Measurements from ENCODE around the gene CCDC102A.

The CCDC102A gene

DNA sequence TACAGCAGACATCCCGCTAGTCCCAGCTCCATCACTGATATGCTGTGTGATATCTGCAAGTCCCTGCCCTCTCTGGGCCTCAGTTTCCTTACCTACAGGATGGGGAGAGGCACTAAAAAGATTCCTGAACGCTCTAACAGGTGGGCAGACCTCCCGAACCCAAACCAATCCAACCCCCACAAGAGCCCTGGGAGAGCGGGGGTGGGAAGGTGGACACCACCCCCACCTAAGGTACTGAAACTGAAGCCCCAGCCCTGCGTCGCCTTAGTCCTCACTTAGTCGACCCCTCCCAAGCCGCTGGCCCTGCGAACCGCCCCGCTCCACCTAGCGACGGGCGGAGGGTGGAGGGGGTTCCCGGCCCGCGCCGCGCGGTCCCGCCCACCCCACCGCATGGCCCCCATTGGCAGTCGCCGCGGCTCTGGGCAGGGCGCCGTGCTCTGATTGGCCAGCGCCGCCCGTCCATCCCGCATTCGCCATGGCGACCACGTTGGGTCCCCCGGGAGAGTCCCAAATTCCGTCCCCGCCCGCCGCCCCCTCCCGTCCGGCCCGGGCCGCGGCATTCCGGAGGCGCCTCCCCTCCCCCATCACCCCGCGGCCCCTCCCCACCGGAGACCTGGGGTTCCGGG lies 578 bp downstream of the CCDC102A start:
- no peak for DNase-seq

- DNase-seq = no peak
Measured at GRCh38 chr16:57534881-57535658, 1.3 kb downstream of the CCDC102A start.

DNA sequence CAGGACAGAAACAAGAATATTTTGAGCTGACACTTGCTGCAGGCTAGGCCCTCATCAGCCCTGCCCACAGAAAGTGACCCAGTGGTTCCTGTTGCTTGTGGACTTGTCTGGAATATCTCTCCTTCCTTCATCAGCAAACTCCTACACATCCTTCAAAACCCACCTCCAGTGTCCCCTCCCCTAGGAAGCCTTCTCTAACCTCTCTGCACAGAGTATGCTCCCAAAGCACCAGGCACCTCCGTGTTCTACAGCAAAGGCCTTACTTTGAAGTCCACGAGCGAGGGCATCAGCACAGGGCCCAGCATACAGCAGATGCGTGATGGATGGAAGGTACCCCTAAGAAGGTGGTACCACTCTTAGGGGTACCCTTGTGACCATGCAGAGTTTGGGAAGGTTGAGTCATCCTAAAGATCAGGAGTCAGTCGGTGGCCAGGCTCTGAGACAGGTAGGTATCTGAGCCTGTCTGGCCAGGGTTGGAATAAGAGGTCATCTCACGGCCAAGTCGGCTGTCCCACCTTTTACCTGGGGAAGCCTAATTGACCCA lies 2.0 kb downstream of the CCDC102A start:
- DNase-seq = no peak

GRCh38 chr16:57533431-57534336 lies 2.7 kb downstream of the CCDC102A start:
- no peak for DNase-seq

GRCh38 chr16:57532266-57532625 lies 4.1 kb downstream of the CCDC102A start:
- DNase-seq = no peak

GRCh38 chr16:57531635-57532265 lies 4.6 kb downstream of the CCDC102A start:
- DNase-seq = no peak

GRCh38 chr16:57531253-57531575 lies 5.2 kb downstream of the CCDC102A start:
- no peak for DNase-seq

DNA sequence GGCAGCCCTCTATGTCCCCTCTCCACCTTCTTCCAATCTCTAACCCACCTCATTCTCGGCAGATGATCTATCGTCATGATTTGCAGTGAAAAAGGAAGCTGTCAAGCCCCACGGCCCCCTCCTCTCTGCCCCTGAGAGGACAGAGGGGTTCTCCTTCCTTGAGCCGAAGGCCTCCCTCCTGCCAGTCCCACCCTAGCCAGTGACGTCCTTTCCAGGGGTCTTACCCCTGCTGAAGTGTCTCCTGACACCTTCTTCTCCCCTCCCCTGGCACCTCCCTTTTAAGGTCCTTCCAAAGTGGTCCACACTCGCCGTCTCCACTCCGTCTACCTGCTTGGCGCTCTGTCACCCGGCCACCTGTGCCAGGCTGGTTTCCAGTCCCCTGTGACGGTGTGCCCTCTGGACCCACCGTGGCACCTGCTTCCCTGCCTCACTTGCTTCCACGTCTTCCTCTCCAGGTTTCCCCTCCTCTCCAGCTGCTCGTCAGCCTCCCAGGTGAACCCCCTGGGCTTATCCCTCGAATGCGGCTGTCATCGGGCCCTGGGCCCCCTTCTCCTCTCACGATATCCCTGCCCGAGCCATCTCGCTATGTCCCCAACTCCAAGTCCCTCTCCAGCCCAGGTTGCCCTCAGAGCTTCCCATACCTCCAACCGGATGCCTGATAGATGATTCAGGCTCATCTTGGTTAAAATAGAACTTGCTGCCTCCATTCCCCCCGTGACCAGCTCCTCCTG lies 5.7 kb downstream of the CCDC102A start:
- DNase-seq = no peak

DNA sequence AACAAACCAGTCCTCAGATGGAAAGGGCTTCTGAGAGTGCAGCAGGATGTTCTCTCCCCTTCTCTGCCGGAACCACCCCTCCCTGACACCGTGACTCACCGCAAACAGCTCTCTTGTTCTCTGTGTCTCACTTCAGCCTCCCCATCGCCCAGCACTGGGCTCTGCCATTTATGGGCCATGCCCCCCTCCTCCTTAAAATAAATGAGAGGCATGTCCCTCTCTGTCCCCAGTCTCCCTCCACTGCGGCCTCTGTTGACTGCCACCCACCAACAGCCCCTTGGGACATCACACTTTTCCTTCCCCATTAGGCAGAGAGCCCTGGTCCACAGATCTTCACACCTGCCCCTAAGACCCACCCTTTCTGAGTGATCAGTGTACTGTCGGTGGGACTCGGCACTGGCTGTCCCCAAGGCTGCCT lies 6.3 kb downstream of the CCDC102A start:
- DNase-seq = no peak

GRCh38 chr16:57529391-57530103 lies 6.8 kb downstream of the CCDC102A start:
- no peak for DNase-seq

DNA sequence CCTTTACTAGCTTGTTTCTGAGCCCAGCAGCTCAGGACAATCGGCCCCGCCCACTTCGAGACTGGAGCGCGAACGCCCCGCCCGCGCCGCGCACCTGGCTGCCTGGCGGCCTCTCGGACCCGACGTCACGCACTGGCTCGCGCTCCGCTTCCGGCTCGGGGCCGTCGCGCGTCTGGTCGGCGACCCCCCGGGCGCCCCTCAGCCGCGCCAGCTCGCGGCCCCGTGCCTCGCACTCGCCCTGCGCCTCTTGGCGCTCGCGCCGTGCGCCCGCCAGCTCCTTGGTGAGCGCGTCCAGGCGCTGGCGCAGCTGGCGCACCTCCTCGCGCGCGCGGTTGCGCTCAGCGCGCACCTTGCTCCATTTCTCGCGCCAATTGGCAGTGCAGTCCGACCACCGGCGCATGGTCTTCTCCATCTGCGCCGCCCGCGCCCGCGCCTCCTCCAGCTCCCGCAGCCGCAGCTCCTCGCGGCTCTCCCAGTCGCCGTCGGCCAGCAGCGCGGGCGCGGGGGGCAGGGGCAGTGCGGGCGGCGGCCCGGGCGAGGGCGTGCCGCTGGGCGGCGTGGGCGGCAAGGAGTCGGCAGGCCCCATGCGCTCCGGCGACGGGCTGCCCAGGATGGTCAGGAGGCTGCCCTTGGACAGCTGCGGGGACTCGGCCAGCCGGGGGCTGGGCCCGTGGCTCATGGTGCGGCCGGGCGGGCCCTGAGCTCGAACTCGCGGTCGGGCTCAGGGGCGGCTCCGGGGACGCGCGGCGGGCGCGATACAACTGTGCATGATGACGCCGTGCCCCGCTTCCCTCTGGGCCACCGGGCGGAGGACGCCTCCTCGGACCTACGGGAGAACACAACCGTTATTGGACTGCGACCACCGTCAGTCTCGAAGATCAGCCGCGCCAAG lies 7.6 kb downstream of the CCDC102A start:
- no peak for DNase-seq

DNA sequence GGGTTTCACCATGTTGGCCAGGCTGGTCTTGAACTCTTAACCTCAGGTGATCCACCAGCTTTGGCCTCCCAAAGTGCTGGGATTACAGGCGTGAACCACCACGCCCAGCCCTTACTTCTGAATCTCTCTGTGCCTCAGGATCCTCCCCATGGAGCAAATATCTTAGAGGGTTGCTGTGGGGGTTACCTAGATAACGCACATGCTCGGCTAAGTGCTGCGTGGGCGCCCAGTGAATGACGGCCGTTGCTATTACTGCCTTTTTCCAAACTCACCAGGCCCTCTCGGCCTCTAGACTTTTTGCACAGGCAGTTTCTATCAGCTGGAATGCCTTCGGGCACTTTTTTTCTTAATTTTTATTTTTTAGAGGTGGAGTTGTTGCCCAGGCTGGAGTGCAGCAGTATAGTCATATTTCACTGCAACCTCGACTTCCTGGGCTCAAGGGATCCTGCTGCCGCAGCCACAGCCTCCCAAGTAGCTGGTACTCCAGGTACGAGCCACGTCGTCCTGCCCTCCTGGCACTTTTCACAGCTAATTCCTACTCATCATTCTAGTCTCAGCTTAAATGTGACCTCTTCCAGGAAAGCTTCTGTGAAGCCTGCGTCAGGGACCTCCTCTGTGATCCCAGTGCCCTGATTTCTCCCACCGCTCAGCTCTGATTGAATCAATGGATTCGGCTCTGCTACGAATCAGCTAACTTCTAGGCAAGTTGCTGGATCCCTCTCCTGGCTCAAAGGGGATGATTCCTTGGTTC lies 8.6 kb downstream of the CCDC102A start:
- no peak for DNase-seq

- no peak for DNase-seq
Measured at GRCh38 chr16:57527027-57527426, 9.3 kb downstream of the CCDC102A start.

DNA sequence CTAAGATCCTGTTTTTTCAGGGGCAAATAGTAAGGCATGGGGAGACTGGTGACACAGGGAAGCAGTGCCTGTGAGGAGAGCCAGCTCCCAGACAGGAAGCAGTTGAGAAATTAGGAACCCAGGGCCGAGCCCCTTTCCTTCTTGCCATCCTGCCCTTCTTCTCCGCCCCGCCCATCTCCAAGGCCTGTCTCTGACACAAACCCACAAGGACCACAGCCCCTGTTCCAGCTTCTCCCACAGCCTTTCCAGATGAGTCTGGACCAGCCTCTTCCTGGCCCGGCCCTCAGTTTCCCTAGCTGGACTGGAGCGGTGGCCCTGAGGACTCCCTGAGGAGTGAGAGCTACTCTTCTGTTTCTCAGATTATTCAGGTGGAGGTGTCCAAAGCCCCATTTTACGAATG lies 9.9 kb downstream of the CCDC102A start:
- DNase-seq = no peak

DNA sequence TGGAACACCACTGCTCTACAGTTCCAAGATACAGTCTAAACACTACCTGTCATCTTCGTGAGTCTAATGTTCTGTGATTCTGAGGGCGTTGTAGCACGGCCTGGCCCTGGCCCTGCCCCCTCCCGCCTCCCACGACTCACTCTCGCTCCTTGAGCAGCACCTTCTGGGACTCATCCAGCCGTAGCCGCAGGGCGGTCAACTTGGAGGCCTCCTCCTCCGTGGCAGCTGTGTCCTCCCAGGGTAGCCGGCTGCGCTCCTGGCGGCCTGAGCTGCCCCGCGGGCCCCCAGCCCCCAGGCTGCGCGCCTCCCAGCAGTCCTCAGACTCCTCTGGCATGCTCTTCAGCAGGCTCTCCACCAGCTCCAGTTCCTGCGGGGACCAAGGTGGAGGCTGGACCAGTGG lies 10.6 kb downstream of the CCDC102A start:
- DNase-seq = no peak

GRCh38 chr16:57522960-57523359 lies 13.4 kb downstream of the CCDC102A start:
- no peak for DNase-seq

DNA sequence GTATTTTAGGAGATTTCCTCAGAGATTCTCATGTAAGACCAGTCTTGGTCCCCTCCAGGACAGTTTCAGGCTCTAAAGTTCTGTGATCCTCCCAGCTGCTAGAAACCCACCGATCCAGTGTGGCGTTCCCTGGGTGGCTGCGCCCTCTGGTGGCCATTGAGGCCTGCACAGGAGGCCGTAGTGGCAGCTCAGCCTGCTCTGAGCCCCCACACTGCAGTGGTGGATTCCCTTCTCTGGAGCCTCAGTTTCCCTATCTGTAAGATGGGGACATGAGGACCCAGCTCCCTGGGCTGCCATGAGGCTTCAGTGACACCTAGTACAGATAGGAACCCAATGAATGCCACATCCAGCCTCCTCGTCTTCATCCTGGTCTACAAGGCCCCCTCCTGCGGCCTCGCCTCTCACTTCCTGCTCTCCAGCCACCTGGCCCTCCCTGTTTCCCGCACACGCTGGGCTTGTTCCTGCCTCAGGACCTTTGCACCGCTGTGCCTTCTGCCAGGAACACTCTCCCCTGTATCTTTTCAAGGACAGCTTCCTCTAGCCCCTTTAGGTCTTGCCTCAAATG lies 16.5 kb downstream of the CCDC102A start:
- DNase-seq = no peak

- no peak for DNase-seq
Measured at GRCh38 chr16:57518922-57519321, 17.4 kb downstream of the CCDC102A start.

- DNase-seq = no peak
Measured at GRCh38 chr16:57518520-57518919, 17.9 kb downstream of the CCDC102A start.
